Muscle layer of colon (tissue), 2 donors: ENCODE data around the gene CTU1.

Experiments
- H3K27ac ChIP-seq: one replicate; pipeline ENCODE4 v1.7.0; 2013; ENCODE audit warnings: low read depth, mild to moderate bottlenecking, low read length, moderate library complexity
- H3K27me3 ChIP-seq, 2 donors: one replicate each; pipeline ENCODE4 v1.7.0; 2013; ENCODE audit warnings: low read length in 2 of 2, mild to moderate bottlenecking in 2 of 2; ENCODE audit not compliant: insufficient read depth in 2 of 2, control insufficient read depth in 1 of 2
- H3K36me3 ChIP-seq: one replicate; pipeline ENCODE4 v1.7.0; 2013; ENCODE audit warnings: mild to moderate bottlenecking, low read length; ENCODE audit not compliant: insufficient read depth
- H3K4me1 ChIP-seq: one replicate; pipeline ENCODE4 v1.7.0; 2013; ENCODE audit warnings: mild to moderate bottlenecking, low read length; ENCODE audit not compliant: insufficient read depth
- H3K4me3 ChIP-seq, 2 donors: one replicate each; pipeline ENCODE4 v1.7.0; 2013; ENCODE audit warnings: low read length in 2 of 2, low read depth in 1 of 2, mild to moderate bottlenecking in 1 of 2, moderate library complexity in 1 of 2
- H3K9ac ChIP-seq: one replicate; pipeline ENCODE4 v1.7.0; 2013; ENCODE audit warnings: low read length
- H3K9me3 ChIP-seq: one replicate; pipeline ENCODE4 v1.7.0; 2013; ENCODE audit warnings: mild to moderate bottlenecking, low read length
- donor health status: abdominal sarcoma.
- donor health status: Adenocarcinoma of cecum.

The CTU1 gene

GRCh38 chr19:51091895-51092873 is 16.0 kb downstream of the CTU1 start:
- Histone ChIP-seq H3K9me3 (no peaks in the 10 kb centered on the region), H3K9ac (no peak overlapping the region), H3K4me3 (no peak overlapping the region), H3K36me3 (no peaks in the 10 kb centered on the region), H3K4me1 (no peaks in the 10 kb centered on the region), H3K27me3 (no peaks in the 10 kb centered on the region), H3K27ac (no peak overlapping the region)

GRCh38 chr19:51091126-51091525 is 17.1 kb downstream of the CTU1 start:
- H3K9ac ChIP-seq: no peak overlapping the region
- no peaks in the 10 kb centered on the region for H3K4me1 ChIP-seq
- H3K27ac ChIP-seq: no peak overlapping the region
- H3K9me3 ChIP-seq: no peaks in the 10 kb centered on the region
- H3K36me3 ChIP-seq: no peaks in the 10 kb centered on the region
- H3K4me3 ChIP-seq: no peak overlapping the region
- no peaks in the 10 kb centered on the region for H3K27me3 ChIP-seq

GRCh38 chr19:51090471-51090870 is 17.7 kb downstream of the CTU1 start:
- no peaks in the 10 kb centered on the region for H3K9me3 ChIP-seq
- no peaks in the 10 kb centered on the region for H3K36me3 ChIP-seq
- no peak overlapping the region for H3K4me3 ChIP-seq
- H3K27ac ChIP-seq: no peak overlapping the region
- no peak overlapping the region for H3K9ac ChIP-seq
- H3K4me1 ChIP-seq: no peaks in the 10 kb centered on the region
- no peaks in the 10 kb centered on the region for H3K27me3 ChIP-seq

DNA sequence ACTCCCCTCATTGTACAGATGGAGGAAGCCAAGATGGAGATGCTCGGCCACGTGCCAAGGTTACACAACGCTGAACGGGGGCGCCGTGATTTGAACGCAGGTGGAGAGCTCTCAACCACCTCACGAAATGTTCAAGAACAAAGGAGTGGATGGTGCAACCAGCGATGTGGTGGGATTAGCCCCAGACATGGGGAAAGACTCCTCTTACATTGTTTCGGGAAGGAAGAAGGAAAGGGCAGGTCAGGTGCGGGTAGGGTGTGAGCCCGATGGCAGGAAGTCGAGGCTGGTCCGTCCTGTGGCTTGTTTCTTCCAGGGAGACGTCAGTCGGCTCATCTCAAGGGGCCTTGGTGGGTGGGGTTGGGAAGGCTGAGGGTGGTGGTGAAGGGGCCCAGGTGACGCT is 18.4 kb downstream of the CTU1 start:
- Histone ChIP-seq H3K4me3 (no peak overlapping the region), H3K9me3 (no peaks in the 10 kb centered on the region), H3K36me3 (no peaks in the 10 kb centered on the region), H3K9ac (no peak overlapping the region), H3K27me3 (no peaks in the 10 kb centered on the region), H3K27ac (no peak overlapping the region), H3K4me1 (no peaks in the 10 kb centered on the region)

DNA sequence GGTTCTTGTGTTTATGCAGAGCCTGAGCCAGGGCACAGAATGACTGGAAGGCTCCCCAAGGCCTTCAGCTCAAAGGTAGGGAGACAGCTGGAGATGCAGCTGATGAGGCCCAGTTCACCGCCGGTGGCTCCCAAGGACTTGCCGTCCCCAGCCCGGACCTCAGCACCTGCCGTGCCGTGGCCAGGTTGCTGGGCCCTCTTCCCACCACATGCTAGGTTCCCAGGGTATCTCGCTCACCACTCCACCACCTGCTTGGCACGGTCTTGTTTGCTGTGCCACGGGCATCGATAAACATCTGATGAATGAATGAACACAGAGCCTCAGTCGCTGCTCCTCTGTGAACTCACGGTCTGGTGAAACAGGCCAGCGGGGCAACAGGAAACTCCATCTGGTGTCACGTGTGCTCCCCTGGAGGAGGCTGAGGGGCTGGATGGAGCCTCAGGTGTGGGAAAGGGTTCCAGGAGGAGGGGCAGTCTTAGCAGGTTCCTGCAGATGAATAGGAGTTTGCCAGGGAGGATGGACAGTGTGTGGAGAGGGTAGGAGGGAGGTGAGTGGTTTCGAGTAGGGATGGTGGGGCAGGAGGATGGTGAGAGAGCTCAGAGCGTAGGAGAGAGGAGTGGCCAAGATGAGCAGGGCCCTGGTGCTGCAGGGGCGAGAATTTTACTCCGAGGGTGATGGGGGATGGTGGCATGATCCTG is 21.9 kb downstream of the CTU1 start:
- Histone ChIP-seq H3K4me1 (no peaks in the 10 kb centered on the region), H3K36me3 (no peaks in the 10 kb centered on the region), H3K27me3 (peaks cover 0 to 4% of the 10 kb centered on the region in 2 donors), H3K4me3 (no peak overlapping the region), H3K9me3 (no peaks in the 10 kb centered on the region), H3K9ac (no peak overlapping the region), H3K27ac (no peak overlapping the region)

GRCh38 chr19:51084505-51084904 is 23.7 kb downstream of the CTU1 start:
- no peak overlapping the region for H3K4me3 ChIP-seq
- H3K36me3 ChIP-seq: no peaks in the 10 kb centered on the region
- H3K27me3 ChIP-seq: peaks cover 0 to 5% of the 10 kb centered on the region in 2 donors
- no peak overlapping the region for H3K27ac ChIP-seq
- H3K4me1 ChIP-seq: no peaks in the 10 kb centered on the region
- no peak overlapping the region for H3K9ac ChIP-seq
- no peaks in the 10 kb centered on the region for H3K9me3 ChIP-seq

GRCh38 chr19:51083783-51084182 is 24.4 kb downstream of the CTU1 start:
- H3K9ac ChIP-seq: no peak overlapping the region
- H3K4me1 ChIP-seq: no peaks in the 10 kb centered on the region
- H3K36me3 ChIP-seq: no peaks in the 10 kb centered on the region
- no peaks in the 10 kb centered on the region for H3K9me3 ChIP-seq
- H3K4me3 ChIP-seq: no peak overlapping the region
- H3K27me3 ChIP-seq: peaks cover 0 to 5% of the 10 kb centered on the region in 2 donors
- H3K27ac ChIP-seq: no peak overlapping the region

- Histone ChIP-seq H3K9me3 (no peaks in the 10 kb centered on the region), H3K27ac (no peak overlapping the region), H3K9ac (no peak overlapping the region), H3K27me3 (peaks cover 0 to 5% of the 10 kb centered on the region in 2 donors), H3K4me3 (no peak overlapping the region), H3K36me3 (no peaks in the 10 kb centered on the region), H3K4me1 (no peaks in the 10 kb centered on the region)
These were observed 25.0 kb downstream of the CTU1 start for GRCh38 chr19:51083181-51083580.

GRCh38 chr19:51082611-51083010 is 25.6 kb downstream of the CTU1 start, which contains the start of gene KLK14:
Gene KLK14, minus strand, starts transcription at chr19:51082887. Its CDS starts 273 bp downstream, at chr19:51082614.
- Histone ChIP-seq H3K27me3 (peaks cover 0 to 5% of the 10 kb centered on the region in 2 donors), H3K4me3 (no peak within 1 kb of the TSS), H3K4me1 (no peaks in the 10 kb centered on the region), H3K27ac (no peak within 1 kb of the TSS), H3K9ac (no peak within 1 kb of the TSS), H3K36me3 (no peaks in the 10 kb centered on the region), H3K9me3 (no peaks in the 10 kb centered on the region)

GRCh38 chr19:51081476-51081875 is 26.7 kb downstream of the CTU1 start:
- H3K27me3 ChIP-seq: peaks cover 0 to 5% of the 10 kb centered on the region in 2 donors
- no peak overlapping the region for H3K9ac ChIP-seq

GRCh38 chr19:51079481-51080110 is 28.6 kb downstream of the CTU1 start:
- Histone ChIP-seq H3K27me3 (peaks cover 0 to 5% of the 10 kb centered on the region in 2 donors), H3K9ac (no peak overlapping the region), H3K4me1 (no peaks in the 10 kb centered on the region), H3K4me3 (no peak overlapping the region), H3K27ac (no peak overlapping the region), H3K36me3 (no peaks in the 10 kb centered on the region), H3K9me3 (peaks cover under 1% of the 10 kb centered on the region)

More at GRCh38 chr19:51081476-51081875, 26.7 kb downstream of the CTU1 start:
- H3K36me3 ChIP-seq: no peaks in the 10 kb centered on the region
- H3K4me1 ChIP-seq: no peaks in the 10 kb centered on the region
- no peak overlapping the region for H3K27ac ChIP-seq
- no peak overlapping the region for H3K4me3 ChIP-seq
- no peaks in the 10 kb centered on the region for H3K9me3 ChIP-seq
